Lower leg skin (tissue), 3 donors: ENCODE results near the gene CKB.

Experiments used
- CTCF ChIP-seq, 3 donors: fragments of 450-650 bp; IDR thresholded peaks; one replicate each; pipeline ENCODE4 v1.5.1; 2016; ENCODE audit warnings: antibody characterized with exemption in 3 of 3, mild to moderate bottlenecking in 3 of 3, moderate library complexity in 2 of 3
- POLR2A ChIP-seq, 2 donors: fragments of 450-650 bp; IDR thresholded peaks; one replicate each; pipeline ENCODE4 v1.6.1; 2016 to 2017; ENCODE audit warnings: antibody characterized with exemption in 2 of 2, mild to moderate bottlenecking in 1 of 2, moderate library complexity in 1 of 2

DNA sequence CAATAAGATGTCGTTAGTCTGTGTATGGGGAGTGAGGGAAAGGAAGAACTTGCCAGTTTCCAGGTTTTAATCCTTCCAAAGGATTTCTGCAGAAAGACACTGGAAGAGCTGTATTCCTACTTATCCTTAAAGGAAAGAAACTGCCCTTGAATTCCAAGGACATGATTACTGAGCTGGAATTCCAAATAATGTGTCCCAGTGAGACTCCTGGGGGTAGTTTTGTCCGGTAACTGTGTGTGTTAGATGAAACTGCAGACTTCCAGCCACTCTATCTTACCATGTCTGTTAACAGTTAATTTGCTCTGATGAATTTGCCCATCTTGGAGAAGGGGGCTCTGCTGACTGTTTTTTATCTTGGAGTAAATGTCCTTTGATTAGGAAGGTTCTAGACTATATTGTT, 33.0 kb downstream of the CKB start:
- TF ChIP-seq CTCF (IDR thresholded peaks at IDR 0.05) (no peak), POLR2A (IDR thresholded peaks at IDR 0.05) (no peak)
